ENCODE results near the gene CEP43.

GRCh38 chr6:166954118-166954713, 45.0 kb upstream of the CEP43 start:
- no peak for TF ChIP-seq CTCF (IDR thresholded peaks at IDR 0.05)
- TF ChIP-seq POLR2A (IDR thresholded peaks at IDR 0.05), result no peak

Measured in vagina (tissue), 2 donors.